Measurements from ENCODE around the gene CORO6.

Gene CORO6

DNA sequence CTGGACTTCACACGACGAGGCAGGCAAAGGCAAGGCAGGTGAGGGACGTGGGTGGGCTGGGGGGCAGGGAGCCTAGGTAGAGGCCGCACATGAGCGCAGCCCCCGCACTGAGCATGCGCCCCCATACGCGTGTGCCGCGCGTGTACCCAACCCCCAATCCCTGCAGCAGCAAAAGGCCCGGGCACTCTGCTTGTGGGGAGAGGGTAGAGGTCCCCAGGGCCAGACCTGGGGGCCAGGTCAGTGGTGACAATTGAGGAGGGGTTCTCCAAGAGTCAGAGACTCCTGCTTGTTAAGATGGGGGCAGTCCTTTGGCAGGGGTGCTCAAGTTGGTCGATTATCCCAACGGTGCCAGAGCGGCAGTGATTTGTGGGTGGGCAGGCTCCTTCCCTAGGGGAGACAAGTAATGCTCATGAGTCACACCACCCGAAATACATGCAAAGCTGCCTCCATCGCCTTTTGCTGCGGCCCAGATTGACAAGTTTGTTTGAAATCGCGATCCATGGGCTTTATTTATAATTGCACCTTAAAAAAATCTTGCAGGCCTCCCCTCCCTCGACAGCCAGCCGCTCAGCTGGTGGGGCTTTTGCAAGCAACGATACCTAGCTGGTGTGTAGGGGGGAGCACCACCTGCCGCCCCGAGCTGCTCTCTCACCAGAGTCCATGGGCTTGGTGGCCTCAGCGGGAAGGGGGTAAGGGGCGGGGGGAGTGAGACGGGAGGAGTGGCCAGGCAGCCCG lies 32.1 kb downstream of the CORO6 start:
- peak; percentile 29 for DNase-seq

DNA sequence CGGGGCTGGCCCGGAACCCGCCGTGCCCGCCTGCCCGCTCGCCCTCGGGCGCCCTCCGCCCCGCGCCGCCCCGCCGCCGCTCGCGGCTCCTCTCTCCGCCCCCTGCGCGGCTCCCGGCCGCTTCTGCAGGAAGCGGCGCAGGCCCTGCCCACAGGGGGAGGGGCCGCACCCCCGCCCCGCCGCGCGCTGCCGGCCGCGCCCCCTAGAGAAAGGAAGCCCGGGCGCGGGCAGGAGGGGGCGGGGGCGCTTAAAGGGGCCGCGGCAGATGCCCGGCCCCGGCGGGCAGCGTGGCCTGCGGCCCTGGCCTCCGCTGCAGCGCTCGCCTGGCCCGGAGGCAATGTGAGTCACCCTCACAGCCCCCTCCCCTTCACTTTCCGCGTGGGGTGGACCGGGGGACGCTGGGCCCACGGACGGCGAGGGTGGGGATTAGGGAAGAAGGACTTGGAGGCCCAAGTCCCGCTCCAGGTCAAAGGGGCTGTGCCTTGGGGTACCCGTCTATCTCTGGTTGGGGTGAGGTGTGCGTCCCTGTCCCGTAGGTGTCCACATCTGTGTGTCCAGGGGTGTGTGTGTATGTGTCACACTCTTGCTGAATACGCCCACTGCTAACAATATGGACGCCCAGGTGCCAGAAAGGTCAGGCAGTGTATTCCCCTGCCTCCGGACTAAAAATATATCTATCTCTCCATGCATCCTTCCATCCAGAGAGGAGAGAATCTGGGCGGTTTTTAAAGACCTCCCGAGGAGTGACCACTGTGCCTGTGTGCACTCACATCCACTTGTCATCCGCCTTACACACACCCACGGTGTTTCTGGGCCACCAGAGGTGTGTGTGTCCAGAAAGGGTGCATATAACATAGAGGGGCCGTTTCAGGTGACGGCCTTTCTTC lies 32.9 kb downstream of the CORO6 start, which contains the start of gene GIT1:
TSS of gene GIT1 (minus strand) at position 125 of the 887 bp plus-strand sequence. CDS start 270 bp downstream, outside the sequence.
- peak; percentile 90 for DNase-seq

DNA sequence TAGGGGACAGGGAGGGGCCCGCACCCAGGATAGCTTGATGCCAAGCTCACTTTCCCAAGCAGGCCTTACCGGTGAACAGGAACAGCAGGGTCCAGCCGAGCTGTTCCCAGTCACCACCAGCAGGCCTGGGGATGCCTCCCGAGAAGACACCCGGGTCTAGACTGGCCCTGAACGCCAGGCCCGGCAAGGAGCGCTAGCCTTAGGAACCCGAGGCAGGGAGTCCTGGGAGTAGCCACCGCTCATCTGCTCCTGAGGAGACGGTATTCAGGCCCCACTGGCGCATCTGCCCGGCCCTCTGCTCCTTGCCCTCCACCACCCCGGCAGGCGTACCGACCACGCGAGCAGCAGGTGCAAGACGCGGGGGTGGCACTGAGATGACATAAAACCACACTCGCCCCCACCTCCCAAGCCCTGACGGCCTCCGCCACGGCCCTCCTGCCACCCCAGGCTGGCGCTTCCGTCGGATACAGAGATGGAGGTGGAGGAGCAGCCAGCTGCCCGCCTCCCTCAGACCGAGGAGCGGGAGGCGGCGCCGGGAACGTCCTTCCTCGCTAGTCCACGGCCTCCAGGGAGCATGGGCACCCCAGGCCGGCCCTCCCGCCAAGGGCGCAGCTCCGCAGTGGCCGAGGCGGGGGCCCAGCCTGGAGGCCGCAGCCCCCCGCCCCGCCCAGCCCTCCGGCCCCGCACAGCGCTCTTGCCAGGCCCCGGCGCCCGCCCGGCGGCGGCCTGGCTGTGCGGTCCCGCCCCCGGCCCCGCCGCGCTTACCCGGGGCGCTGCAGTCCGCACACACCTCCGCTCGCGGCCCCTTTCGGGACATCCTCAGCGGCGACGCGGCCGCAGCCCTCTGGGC lies 33.9 kb downstream of the CORO6 start:
- peak; percentile 60 for DNase-seq

GRCh38 chr17:29588017-29588561 lies 34.6 kb downstream of the CORO6 start:
- DNase-seq: no peak

DNA sequence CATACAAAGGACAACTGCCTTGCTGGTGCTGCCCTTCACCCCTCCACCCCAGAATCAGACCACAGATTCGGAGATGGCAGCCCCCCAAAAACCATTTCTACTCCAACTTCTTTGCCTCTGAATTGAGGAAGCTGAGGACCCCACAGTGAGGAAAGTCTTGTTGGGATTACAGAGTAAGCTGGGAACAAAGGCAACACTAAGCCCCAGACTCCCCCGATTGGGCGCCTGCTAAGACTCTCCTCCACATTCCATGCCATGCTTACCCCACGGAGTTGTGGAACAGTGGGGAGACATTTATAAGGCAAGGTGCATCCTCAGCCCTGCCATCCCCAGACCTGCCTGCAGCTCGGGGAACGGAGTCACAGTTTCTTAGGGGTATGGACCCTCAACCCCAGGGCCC lies 35.1 kb downstream of the CORO6 start:
- no peak for DNase-seq

GRCh38 chr17:29586676-29587469 lies 35.8 kb downstream of the CORO6 start:
- no peak for DNase-seq

DNA sequence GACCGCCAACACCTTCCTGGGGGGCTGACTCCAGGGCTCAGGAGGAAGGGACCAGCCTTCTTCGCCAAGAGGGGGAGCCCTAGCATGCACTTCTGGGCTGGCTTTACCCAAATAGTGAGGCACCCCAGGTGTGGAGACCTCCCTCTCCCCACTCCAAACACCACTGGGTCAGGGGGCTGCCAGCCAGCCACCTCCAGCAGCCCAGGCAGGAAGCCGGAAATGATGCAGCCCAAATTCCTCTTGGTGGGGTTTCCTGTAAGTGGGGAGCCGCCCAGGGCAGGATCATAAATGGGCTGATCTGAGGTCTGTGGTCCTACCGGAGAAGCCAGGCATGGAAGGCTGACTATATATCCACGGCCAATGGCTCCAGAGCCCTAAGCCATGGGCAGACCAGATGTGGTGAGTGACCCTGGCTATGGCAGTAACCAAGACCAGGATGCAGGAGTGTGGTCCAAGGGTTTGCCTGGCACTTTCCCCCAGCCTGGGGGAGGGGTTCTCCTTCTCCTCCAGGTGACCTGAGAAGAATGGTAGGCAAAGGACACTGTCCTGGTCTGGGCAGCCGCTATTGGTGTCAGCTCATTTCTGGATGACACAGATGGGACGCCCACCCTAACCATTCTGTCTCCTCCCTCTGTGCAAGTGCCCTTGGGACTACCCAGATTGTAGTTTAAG lies 37.5 kb downstream of the CORO6 start:
- DNase-seq: peak; percentile 59

GRCh38 chr17:29584452-29585079 lies 38.1 kb downstream of the CORO6 start:
- DNase-seq: no peak

DNA sequence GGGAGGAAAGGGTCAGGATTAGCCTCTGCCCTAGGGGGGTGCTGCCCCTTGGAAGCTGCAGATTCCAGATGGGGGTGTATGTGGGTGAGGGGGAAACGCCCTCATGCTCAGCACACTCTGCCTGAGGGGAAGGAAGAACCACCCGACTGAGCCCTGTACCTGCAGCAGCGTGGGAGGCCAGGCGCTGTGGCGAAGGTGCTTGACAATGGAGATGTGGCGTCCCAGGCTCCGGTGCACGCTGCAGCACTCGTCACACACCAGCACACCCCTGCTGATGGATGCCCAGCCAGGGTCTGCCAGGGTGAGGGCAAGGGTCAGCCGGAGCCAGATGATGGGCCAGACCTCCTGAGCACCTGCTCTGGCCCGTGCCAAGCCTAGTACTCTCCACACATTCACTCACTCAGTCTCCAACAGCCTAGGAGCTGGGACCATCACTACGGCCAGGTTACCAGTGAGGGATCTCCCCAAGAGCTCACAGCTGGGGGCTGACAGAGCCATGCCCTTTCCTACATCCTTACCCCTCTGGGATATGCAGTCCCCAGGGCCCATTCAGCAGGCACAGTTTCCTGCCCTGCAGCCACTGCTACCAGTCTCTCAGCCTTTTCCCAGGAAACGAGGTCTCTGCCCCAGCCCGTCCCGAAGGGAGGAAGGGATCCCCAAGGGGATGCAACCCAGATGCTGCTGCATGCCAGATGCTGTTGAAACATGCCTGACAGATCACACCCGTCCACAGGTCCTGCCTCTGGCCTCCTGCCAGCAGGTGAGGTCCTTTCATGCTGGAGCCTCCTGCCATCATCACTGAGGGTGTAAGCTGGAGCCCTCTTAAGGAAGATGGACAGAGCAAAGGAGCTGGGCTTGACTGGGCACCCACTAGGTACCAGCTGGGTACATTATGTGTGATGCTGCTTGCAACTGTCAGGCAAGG lies 39.1 kb downstream of the CORO6 start:
- no peak for DNase-seq

DNA sequence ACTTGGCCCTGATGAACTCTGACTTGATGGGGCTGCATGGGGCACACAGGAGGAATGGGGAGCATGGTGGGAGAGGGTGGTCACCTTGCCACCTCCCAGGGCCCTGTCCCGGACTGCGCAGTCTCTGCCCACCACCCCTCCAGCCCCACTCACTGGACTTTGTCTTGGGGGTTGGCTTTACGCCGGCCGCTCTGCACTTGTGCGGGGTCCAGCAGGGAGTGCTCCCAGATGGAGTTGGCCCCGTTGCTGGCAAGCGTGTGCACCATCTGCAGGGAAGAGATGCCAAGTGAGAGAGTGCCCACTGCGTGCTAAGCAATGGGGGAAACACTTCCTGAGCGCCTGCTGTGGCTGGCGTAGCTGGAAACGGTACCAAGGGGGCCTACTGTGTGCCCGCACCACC lies 39.9 kb downstream of the CORO6 start:
- DNase-seq: no peak

- DNase-seq: no peak
Measured at GRCh38 chr17:29582254-29582765, 40.4 kb downstream of the CORO6 start.

DNA sequence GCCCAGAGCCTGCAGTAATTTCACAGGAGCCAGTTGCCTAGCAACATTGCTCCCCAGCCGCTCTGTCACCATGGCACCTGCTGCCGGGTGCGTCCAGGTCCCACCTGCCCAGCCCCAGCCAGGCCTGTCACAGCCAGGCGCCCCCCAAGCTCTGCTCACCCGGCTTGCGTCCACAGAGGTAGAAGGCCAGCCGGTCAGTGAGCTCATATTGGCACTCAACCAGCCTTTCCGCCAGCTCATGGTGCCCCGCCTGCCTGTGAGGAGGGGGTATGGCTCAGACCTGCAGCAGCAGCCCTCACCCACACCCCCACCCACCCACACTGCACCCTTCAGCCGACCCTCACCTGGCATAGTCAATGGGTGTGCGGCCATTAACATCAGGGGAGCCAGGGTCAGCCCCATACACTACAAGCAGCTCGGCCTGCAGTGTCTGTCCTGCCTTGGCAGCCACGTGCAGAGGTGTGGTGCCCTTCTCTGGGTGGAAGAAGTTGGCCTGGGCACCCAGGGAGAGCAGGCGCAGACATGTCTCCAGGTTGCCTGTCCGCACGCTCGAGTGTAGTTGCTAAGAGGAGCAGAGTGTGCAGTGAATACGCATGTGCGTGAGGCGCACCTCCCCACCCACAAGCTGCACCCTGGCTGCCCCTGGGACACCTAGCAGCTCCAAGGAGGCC lies 41.0 kb downstream of the CORO6 start:
- no peak for DNase-seq

GRCh38 chr17:29579866-29580771 lies 42.6 kb downstream of the CORO6 start:
- peak; percentile 93 for DNase-seq

- no peak for DNase-seq
Measured at GRCh38 chr17:29578626-29579485, 43.9 kb downstream of the CORO6 start.

DNA sequence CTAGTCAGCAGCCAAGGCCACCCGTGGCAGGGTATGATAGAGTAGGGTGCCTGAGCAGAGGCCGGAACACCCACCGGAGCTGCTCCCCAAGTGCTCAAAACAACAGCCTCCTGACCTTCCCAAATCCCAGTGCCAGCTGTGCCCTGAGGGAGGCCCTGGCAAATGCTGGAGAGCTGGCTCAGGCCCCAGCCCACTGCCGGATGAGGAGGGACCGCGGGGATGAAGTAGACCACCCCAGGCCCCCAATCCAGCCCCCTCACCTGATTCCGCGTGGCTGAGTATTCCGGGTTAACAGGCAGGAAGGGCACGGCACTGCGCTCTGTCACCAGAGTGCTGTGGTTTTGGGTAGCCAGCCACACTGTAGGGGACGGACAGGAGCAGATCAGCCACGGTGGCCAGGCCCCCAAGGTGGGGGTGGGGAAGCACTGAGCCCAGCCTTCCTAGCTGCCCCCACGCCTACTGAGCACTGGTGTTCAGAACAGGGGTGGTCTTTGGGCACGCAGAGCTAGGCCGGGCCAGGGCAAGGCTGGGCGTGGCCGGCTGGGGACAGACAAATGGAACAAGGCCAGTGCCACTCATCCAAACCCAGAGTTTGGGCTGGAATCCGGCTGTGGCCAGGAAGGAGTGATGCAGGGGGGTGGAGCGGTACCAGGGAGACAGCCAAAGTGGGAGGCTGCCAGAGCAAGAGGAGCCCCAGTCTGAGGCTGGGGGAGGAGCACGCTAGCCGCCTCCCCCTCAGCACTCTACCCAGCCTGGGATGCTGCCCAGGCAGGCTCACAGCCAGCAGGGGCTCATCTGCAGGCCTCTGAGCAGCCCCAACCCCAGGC lies 45.1 kb downstream of the CORO6 start:
- DNase-seq: no peak

DNA sequence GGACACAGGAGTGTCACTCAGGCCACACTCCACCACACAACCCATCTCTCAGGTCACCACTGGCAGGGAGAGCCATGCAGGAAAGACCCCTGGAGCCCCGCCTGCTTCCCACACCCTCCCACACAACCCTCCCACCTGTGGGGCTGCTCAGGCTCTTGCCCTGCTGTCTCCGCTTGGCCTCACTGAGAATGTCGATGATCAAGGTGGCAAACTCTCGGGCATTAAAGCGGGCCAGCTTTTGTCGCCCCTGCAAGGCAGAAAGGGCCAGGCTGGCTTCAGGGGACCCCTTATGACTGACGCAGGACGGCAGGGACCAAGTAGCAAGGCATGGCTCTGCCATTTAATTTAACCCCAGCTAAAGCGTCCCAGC lies 45.7 kb downstream of the CORO6 start:
- no peak for DNase-seq
